IMR-90 (cell line): ENCODE measurements around the gene ANKRD33B. TPM values are rescaled to one million over a fixed set of nuclear protein-coding genes. Genes with fewer than 3 reads are reported as not detected.

Experiments used
- ATAC-seq: fragments of 200-7000 bp; cut with Tn5 transposase; 2 replicates; pipeline ENCODE4 v1.9.1; 2020; ENCODE audit warnings: low read depth, mild to moderate bottlenecking, moderate library complexity
- BruUV-seq: library from RNA; stranded (reverse); fragments of 400-500 nt; replicated peaks from 2 replicates; lab custom pipeline; 2021; lab: Mats Ljungman, UMichigan
- CTCF ChIA-PET: fragments of 300-600 bp; formaldehyde crosslinking; extraction: SDS; loops from one replicate; lab custom pipeline; 2021; ENCODE audit warnings: antibody characterized with exemption; lab: Yijun Ruan, JAX
- POLR2A ChIA-PET: fragments of 300-600 bp; sonication (Branson Sonifier 250); formaldehyde crosslinking; loops from one replicate; lab custom pipeline; 2022; ENCODE audit warnings: antibody characterized with exemption; ENCODE audit not compliant: unreplicated experiment; lab: Charles Lee
- DNase-seq: peaks from one replicate; pipeline ENCODE4 v3.0.0; 2013
- H2AFZ ChIP-seq: replicated peaks from 2 replicates; pipeline ENCODE3; 2013; ENCODE audit warnings: low read length, mild to moderate bottlenecking; ENCODE audit not compliant: poor library complexity
- H2AK5ac ChIP-seq: 2 replicates; pipeline ENCODE4 v1.6.1; 2013; ENCODE audit warnings: low read depth, low read length, inconsistent platforms
- H2AK9ac ChIP-seq: replicated peaks from 2 replicates; pipeline ENCODE3; 2013; ENCODE audit warnings: mild to moderate bottlenecking, low read depth, low read length, moderate library complexity; ENCODE audit not compliant: poor library complexity
- H2BK120ac ChIP-seq: 2 replicates; pipeline ENCODE4 v1.6.1; 2013; ENCODE audit warnings: low read depth, low read length, inconsistent platforms
- H2BK15ac ChIP-seq: 3 replicates; pipeline ENCODE4 v1.6.1; 2013; ENCODE audit warnings: low read depth, low read length, inconsistent platforms
- H2BK20ac ChIP-seq: 2 replicates; pipeline ENCODE4 v1.6.1; 2013; ENCODE audit warnings: low read depth, mild to moderate bottlenecking, inconsistent platforms, low read length, moderate library complexity
- H2BK5ac ChIP-seq: 2 replicates; pipeline ENCODE4 v1.6.1; 2013; ENCODE audit warnings: mild to moderate bottlenecking, low read depth, low read length, inconsistent platforms; ENCODE audit not compliant: poor library complexity, severe bottlenecking
- H3K14ac ChIP-seq: replicated peaks from 2 replicates; pipeline ENCODE4 v1.6.1; 2013; ENCODE audit warnings: low read depth, low read length, inconsistent platforms
- H3K18ac ChIP-seq: 2 replicates; pipeline ENCODE4 v1.6.1; 2013; ENCODE audit warnings: low read depth, low read length, control low read depth
- H3K23ac ChIP-seq: 2 replicates; pipeline ENCODE4 v1.6.1; 2013; ENCODE audit warnings: low read depth, low read length, inconsistent platforms
- H3K27ac ChIP-seq: 2 replicates; pipeline ENCODE4 v1.5.1; 2013; ENCODE audit warnings: mild to moderate bottlenecking, control low read depth, low read length; ENCODE audit not compliant: insufficient read depth
- H3K27me3 ChIP-seq: 2 replicates; pipeline ENCODE4 v1.6.1; 2013; ENCODE audit warnings: low read length; ENCODE audit not compliant: control insufficient read depth, insufficient read depth
- H3K36me3 ChIP-seq: 2 replicates; pipeline ENCODE4 v1.6.1; 2013; ENCODE audit warnings: low read length, mixed read lengths; ENCODE audit not compliant: control insufficient read depth, insufficient read depth
- H3K4ac ChIP-seq: 2 replicates; pipeline ENCODE4 v1.6.1; 2013; ENCODE audit warnings: low read depth, low read length, inconsistent platforms
- H3K4me1 ChIP-seq: 2 replicates; pipeline ENCODE4 v1.6.1; 2013; ENCODE audit warnings: low read length, mixed read lengths; ENCODE audit not compliant: control insufficient read depth, insufficient read depth
- H3K4me2 ChIP-seq: 2 replicates; pipeline ENCODE4 v1.6.1; 2013; ENCODE audit warnings: low read depth, mild to moderate bottlenecking, control low read depth, low read length, moderate library complexity
- H3K4me3 ChIP-seq: 2 replicates; pipeline ENCODE4 v1.5.1; 2013; ENCODE audit warnings: low read depth, mild to moderate bottlenecking, control low read depth, low read length, moderate library complexity; ENCODE audit not compliant: insufficient read depth
- H3K56ac ChIP-seq: 2 replicates; pipeline ENCODE4 v1.6.1; 2013; ENCODE audit warnings: low read length, inconsistent platforms; ENCODE audit not compliant: insufficient read depth; ENCODE audit errors: extremely low read depth
- H3K79me1 ChIP-seq, 2 experiments: 2 replicates each; pipeline ENCODE4 v1.6.1; 2013; ENCODE audit warnings: low read length in 2 of 2, inconsistent platforms in 1 of 2, low read depth in 1 of 2
- H3K9ac ChIP-seq: 2 replicates; pipeline ENCODE4 v1.6.1; 2013; ENCODE audit warnings: low read depth, low read length, control low read depth
- H3K9me1 ChIP-seq: 2 replicates; pipeline ENCODE4 v1.6.1; 2013; ENCODE audit warnings: low read length, inconsistent platforms; ENCODE audit not compliant: insufficient read depth
- H3K9me3 ChIP-seq: 2 replicates; pipeline ENCODE4 v1.6.1; 2013; ENCODE audit warnings: low read length; ENCODE audit not compliant: control insufficient read depth, insufficient read depth
- H4K20me1 ChIP-seq: 2 replicates; pipeline ENCODE4 v1.6.1; 2013; ENCODE audit warnings: low read length, inconsistent platforms; ENCODE audit not compliant: insufficient read depth
- H4K5ac ChIP-seq: 2 replicates; pipeline ENCODE4 v1.6.1; 2013; ENCODE audit warnings: mild to moderate bottlenecking, low read depth, low read length, control low read depth
- H4K8ac ChIP-seq, 2 experiments: 2 replicates each; pipeline ENCODE4 v1.6.1; 2013; ENCODE audit warnings: low read depth in 2 of 2, low read length in 2 of 2, control low read depth in 1 of 2, inconsistent platforms in 1 of 2
- H4K91ac ChIP-seq: 2 replicates; pipeline ENCODE4 v1.6.1; 2013; ENCODE audit warnings: low read depth, low read length, inconsistent platforms; ENCODE audit not compliant: insufficient read depth
- BHLHE40 ChIP-seq: fragments of 150-350 bp; IDR thresholded peaks from 2 replicates; pipeline ENCODE4 v1.6.1; 2016; ENCODE audit warnings: mild to moderate bottlenecking, low read depth, low read length
- CEBPB ChIP-seq: IDR thresholded peaks from 2 replicates; pipeline ENCODE4 v1.6.1; 2012; ENCODE audit warnings: low read depth, low read length, improper control_type of control experiment
- CHD1 ChIP-seq: IDR thresholded peaks from 2 replicates; pipeline ENCODE4 v1.6.1; 2012; ENCODE audit warnings: low read depth, low read length, improper control_type of control experiment
- FOS ChIP-seq: fragments of 150-350 bp; IDR thresholded peaks from 2 replicates; pipeline ENCODE4 v1.6.1; 2016; ENCODE audit warnings: low read depth, low read length
- MAFK ChIP-seq: IDR thresholded peaks from 2 replicates; pipeline ENCODE4 v1.6.1; 2012; ENCODE audit warnings: low read depth, low read length, improper control_type of control experiment
- MAZ ChIP-seq: IDR thresholded peaks from 2 replicates; pipeline ENCODE4 v1.6.1; 2012; ENCODE audit warnings: low read depth, mild to moderate bottlenecking, low read length, improper control_type of control experiment, moderate library complexity, borderline replicate concordance
- MXI1 ChIP-seq: IDR thresholded peaks from 2 replicates; pipeline ENCODE4 v1.6.1; 2012; ENCODE audit warnings: low read depth, mild to moderate bottlenecking, low read length, moderate library complexity, borderline replicate concordance
- NFE2L2 ChIP-seq: fragments of 150-350 bp; IDR thresholded peaks from 2 replicates; pipeline ENCODE4 v1.6.1; 2016; ENCODE audit warnings: low read depth, mild to moderate bottlenecking, low read length
- POLR2A ChIP-seq: IDR thresholded peaks from 2 replicates; pipeline ENCODE4 v1.6.1; 2012; ENCODE audit warnings: mild to moderate bottlenecking, low read depth, low read length
- RAD21 ChIP-seq: IDR thresholded peaks from 2 replicates; pipeline ENCODE4 v1.6.1; 2012; ENCODE audit warnings: low read length, improper control_type of control experiment
- RCOR1 ChIP-seq: IDR thresholded peaks from 2 replicates; pipeline ENCODE4 v1.6.1; 2012; ENCODE audit warnings: mild to moderate bottlenecking, low read length, improper control_type of control experiment; ENCODE audit not compliant: insufficient replicate concordance
- RFX5 ChIP-seq: IDR thresholded peaks from 2 replicates; pipeline ENCODE4 v1.8.0; 2012; ENCODE audit warnings: low read depth, mild to moderate bottlenecking, low read length, moderate library complexity
- WGBS, 2 experiments: methylation state at CpG; one replicate each; pipeline versions ENCODE4 v1.1.5 to v1.1.7; 2013; ENCODE audit warnings: missing lambda C conversion rate in 2 of 2; ENCODE audit not compliant: insufficient read length in 1 of 2; ENCODE audit errors: extremely low coverage in 2 of 2; 5-methylcytosine and 5-hydroxymethylcytosine counted together
- dilution Hi-C: fragments of 300-500 bp; cut with HindIII; formaldehyde crosslinking; loops from one replicate; pipeline ENCODE4 v1.14.3; 2018; ENCODE audit warnings: low sequenced_read_pairs; ENCODE audit not compliant: unreplicated experiment
- in situ Hi-C: fragments of 300-500 bp; cut with MboI; formaldehyde crosslinking; loops from 3 replicates; pipeline ENCODE4 v1.14.3; 2019; ENCODE audit warnings: low sequenced_read_pairs, inconsistent platforms, mixed read lengths
- intact Hi-C: fragments of 100-400 bp; cut with micrococcal nuclease; formaldehyde crosslinking; loops from 2 replicates; pipeline ENCODE4 v1.10.0; 2022
- polyA plus RNA-seq, 3 experiments: library from polyadenylated mRNA; depleted of rRNA; stranded (reverse); fragments of >200 nt; gene quantifications; 2 replicates each; pipeline ENCODE4 v1.2.3, GENCODE V29; 2012; ENCODE audit warnings: low replicate concordance in 1 of 3
- total RNA-seq: library from RNA; depleted of rRNA; stranded (reverse); fragments of >200 nt; gene quantifications from 2 replicates; pipeline ENCODE4 v1.2.3, GENCODE V29; 2012
- TF ChIP-seq, protein P1 (sequence below): conservative IDR thresholded peaks from 2 replicates; pipeline ENCODE4 v1.5.1; 2012; ENCODE audit warnings: mild to moderate bottlenecking, low read depth, low read length, improper control_type of control experiment
- TF ChIP-seq, protein P2 (sequence below): fragments of 150-350 bp; IDR thresholded peaks from 2 replicates; pipeline ENCODE4 v1.6.1; 2017; ENCODE audit warnings: mild to moderate bottlenecking, antibody characterized with exemption, low read length, low read depth
- TF ChIP-seq, protein P3 (sequence below): fragments of 150-350 bp; IDR thresholded peaks from 2 replicates; pipeline ENCODE4 v1.6.1; 2016; ENCODE audit warnings: low read depth, mild to moderate bottlenecking, low read length, moderate library complexity, borderline replicate concordance

ANKRD33B gene
- total and polyA plus RNA-seq, 2 of the 4 experiments (the other 2 are of a cell fraction): 2.5 to 3.3 TPM

DNA sequence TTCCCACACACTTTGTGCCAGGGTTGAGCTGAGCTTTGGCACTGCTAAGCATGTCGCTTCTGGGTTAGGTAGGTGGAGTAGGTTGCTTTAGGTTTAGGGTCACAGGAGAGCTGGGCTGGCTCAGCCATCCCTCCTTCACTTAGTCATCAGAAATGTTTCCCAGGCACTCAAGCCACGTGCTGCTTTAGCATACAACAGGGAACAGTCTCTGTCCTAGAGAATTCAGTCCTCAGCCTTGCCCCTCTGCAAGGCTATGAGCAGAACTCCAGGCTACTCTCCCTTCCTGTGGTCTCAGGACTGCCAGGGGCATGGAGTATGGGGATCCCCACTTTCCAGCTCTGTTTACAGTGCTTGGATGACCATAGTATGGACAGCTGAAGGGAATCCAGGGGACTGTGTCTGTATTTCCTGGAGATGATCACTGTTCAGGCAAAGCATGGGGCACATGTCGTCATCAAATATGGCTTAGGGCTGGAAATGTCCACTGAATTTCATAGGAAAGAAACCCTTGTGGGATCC is 7.5 kb upstream of the ANKRD33B start:
- peaks cover 0 to 13% of the 10 kb centered on the region in 2 experiments; a peak in 2 of 4 replicates for H3K79me1 ChIP-seq
- H3K27ac ChIP-seq: peak overlapping the region; percentile 52; the same call in 1 of the 2 replicates
- peak overlapping the region; percentile 55; the same call in 1 of the 2 replicates for H3K18ac ChIP-seq
- H3K4me3 ChIP-seq: no peak overlapping the region
- no peak overlapping the region for H3K9ac ChIP-seq
- H4K5ac ChIP-seq: no peak overlapping the region
- 0 out of 2 replicates have a peak overlapping the region, but pooled peaks have one; percentile 35 for H3K4me2 ChIP-seq
- H2BK20ac ChIP-seq: peak overlapping the region; percentile 87
- intact Hi-C loops (no loop called here), in situ Hi-C loops (loop anchor here (25.0 kb wide), 1 partner anchor 94 kb away; no protein-coding TSS in a partner anchor), dilution Hi-C loops (no loop called here)
- peak overlapping the region; percentile 91 for H2BK120ac ChIP-seq
- ATAC-seq (peak; percentile 64), DNase-seq (peak; percentile 78)
- H3K56ac ChIP-seq: no peak overlapping the region
- H4K20me1 ChIP-seq: peaks cover 5% of the 10 kb centered on the region; the same call in 1 of the 2 replicates
- no CpG with 5 or more reads among the region's 3 CpGs for WGBS, 2 experiments
- H2AFZ ChIP-seq: peak overlapping the region; percentile 66
- H3K4me1 ChIP-seq: peaks cover 32% of the 10 kb centered on the region
- peak overlapping the region; percentile 6 for H2AK9ac ChIP-seq
- H2AK5ac ChIP-seq: peak overlapping the region; percentile 95
- peak overlapping the region in 1 of 2 experiments; percentile 67; a peak in 2 of 4 replicates for H4K8ac ChIP-seq
- peak overlapping the region; percentile 81 for H4K91ac ChIP-seq
- H3K27me3 ChIP-seq: no peaks in the 10 kb centered on the region
- H3K9me3 ChIP-seq: no peaks in the 10 kb centered on the region
- ChIA-PET POLR2A (no interaction called here), CTCF (interaction anchor here (0.5 kb wide), 1 partner anchor 924 kb away, joined by 3 read pairs; no protein-coding TSS in a partner anchor)
- H2BK5ac ChIP-seq: peak overlapping the region; percentile 36
- peaks cover 32% of the 10 kb centered on the region for H3K9me1 ChIP-seq
- peak overlapping the region; percentile 56; the same call in 1 of the 2 replicates for H3K14ac ChIP-seq
- no peaks in the 10 kb centered on the region for H3K36me3 ChIP-seq
- peak overlapping the region; percentile 69; the same call in 1 of the 3 replicates for H2BK15ac ChIP-seq
- BruUV-seq: no TSS peak
- H3K23ac ChIP-seq: no peak overlapping the region
- peak overlapping the region; percentile 87 for H3K4ac ChIP-seq
- TF ChIP-seq RFX5: no peak
- no peak for TF ChIP-seq RCOR1
- TF ChIP-seq, protein P1, sequence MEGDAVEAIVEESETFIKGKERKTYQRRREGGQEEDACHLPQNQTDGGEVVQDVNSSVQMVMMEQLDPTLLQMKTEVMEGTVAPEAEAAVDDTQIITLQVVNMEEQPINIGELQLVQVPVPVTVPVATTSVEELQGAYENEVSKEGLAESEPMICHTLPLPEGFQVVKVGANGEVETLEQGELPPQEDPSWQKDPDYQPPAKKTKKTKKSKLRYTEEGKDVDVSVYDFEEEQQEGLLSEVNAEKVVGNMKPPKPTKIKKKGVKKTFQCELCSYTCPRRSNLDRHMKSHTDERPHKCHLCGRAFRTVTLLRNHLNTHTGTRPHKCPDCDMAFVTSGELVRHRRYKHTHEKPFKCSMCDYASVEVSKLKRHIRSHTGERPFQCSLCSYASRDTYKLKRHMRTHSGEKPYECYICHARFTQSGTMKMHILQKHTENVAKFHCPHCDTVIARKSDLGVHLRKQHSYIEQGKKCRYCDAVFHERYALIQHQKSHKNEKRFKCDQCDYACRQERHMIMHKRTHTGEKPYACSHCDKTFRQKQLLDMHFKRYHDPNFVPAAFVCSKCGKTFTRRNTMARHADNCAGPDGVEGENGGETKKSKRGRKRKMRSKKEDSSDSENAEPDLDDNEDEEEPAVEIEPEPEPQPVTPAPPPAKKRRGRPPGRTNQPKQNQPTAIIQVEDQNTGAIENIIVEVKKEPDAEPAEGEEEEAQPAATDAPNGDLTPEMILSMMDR: no peak
- TF ChIP-seq CHD1: no peak
- TF ChIP-seq CEBPB: no peak
- 0 out of 2 replicates have a peak, but pooled peaks have one; percentile 15 for TF ChIP-seq FOS
- TF ChIP-seq RAD21: no peak
- TF ChIP-seq BHLHE40: peak; percentile 79
- TF ChIP-seq, protein P2, sequence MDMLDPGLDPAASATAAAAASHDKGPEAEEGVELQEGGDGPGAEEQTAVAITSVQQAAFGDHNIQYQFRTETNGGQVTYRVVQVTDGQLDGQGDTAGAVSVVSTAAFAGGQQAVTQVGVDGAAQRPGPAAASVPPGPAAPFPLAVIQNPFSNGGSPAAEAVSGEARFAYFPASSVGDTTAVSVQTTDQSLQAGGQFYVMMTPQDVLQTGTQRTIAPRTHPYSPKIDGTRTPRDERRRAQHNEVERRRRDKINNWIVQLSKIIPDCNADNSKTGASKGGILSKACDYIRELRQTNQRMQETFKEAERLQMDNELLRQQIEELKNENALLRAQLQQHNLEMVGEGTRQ: peak; percentile 90
- TF ChIP-seq POLR2A: no peak
- TF ChIP-seq, protein P3, sequence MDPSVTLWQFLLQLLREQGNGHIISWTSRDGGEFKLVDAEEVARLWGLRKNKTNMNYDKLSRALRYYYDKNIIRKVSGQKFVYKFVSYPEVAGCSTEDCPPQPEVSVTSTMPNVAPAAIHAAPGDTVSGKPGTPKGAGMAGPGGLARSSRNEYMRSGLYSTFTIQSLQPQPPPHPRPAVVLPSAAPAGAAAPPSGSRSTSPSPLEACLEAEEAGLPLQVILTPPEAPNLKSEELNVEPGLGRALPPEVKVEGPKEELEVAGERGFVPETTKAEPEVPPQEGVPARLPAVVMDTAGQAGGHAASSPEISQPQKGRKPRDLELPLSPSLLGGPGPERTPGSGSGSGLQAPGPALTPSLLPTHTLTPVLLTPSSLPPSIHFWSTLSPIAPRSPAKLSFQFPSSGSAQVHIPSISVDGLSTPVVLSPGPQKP: no peak
- peak; percentile 74 for TF ChIP-seq MXI1
- no peak for TF ChIP-seq MAFK
- TF ChIP-seq NFE2L2: no peak; the same call in 1 of the 2 replicates
- TF ChIP-seq MAZ: peak; percentile 19; the same call in 1 of the 2 replicates
